Coronary artery (tissue), 2 donors: ENCODE data around the gene PLPPR5.

Experiments
- DNase-seq: peaks from one replicate; pipeline ENCODE4 v3.0.0-alpha.2; 2017; ENCODE audit warnings: low spot score
- H3K27ac ChIP-seq, 2 donors: fragments of 200-600 bp; sonication (generic); one replicate each; pipeline ENCODE4 v1.5.1; 2016 to 2019
- H3K4me3 ChIP-seq: fragments of 200-600 bp; sonication (generic); 2 replicates; pipeline ENCODE4 v1.5.1; 2016; ENCODE audit warnings: mild to moderate bottlenecking, moderate library complexity
- TF ChIP-seq, protein P1 (sequence below): fragments of 200-600 bp; sonication (generic); IDR thresholded peaks from one replicate; pipeline ENCODE4 v1.5.1; 2019; ENCODE audit warnings: antibody characterized with exemption

The PLPPR5 gene

DNA sequence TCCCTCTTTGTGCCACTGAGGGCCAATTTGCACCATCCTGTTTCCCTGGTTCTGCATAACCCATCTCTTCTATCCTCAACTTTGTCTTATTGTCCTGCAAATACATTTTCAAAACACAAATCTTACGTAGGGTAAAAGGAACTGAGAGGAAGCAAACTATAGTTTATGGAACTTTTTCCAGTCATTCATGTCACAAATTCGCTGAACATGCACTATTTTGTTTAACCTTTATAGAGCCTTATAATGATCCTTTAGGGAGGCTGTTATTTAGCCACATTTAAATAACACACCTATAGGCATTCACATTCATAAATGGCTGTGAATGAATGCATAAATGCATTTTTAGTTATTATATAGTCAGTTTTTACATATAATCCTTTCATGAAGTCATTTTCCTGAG, 85.0 kb downstream of the PLPPR5 start:
- Histone ChIP-seq H3K4me3 (no peak overlapping the region), H3K27ac (no peak overlapping the region)
- no peak for DNase-seq
- TF ChIP-seq, protein P1, sequence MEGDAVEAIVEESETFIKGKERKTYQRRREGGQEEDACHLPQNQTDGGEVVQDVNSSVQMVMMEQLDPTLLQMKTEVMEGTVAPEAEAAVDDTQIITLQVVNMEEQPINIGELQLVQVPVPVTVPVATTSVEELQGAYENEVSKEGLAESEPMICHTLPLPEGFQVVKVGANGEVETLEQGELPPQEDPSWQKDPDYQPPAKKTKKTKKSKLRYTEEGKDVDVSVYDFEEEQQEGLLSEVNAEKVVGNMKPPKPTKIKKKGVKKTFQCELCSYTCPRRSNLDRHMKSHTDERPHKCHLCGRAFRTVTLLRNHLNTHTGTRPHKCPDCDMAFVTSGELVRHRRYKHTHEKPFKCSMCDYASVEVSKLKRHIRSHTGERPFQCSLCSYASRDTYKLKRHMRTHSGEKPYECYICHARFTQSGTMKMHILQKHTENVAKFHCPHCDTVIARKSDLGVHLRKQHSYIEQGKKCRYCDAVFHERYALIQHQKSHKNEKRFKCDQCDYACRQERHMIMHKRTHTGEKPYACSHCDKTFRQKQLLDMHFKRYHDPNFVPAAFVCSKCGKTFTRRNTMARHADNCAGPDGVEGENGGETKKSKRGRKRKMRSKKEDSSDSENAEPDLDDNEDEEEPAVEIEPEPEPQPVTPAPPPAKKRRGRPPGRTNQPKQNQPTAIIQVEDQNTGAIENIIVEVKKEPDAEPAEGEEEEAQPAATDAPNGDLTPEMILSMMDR = no peak

DNA sequence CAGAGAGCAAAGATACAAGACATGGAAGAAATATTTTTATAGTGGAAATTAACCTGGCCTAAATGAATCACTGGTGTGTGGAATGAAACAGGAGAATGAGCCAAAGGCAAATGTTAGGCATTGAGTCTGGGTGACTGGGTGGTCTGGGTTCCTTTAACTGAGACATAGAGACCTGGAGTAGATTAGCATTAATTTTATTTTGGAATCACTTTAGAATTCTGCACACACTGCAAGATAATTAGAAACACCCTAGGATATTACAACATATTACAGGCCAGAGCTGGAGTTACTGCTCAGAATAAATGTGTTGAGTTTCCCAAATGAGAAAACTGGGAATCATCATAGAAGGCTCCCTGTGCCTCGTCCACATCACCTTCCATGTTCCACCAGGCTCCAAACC, 85.5 kb downstream of the PLPPR5 start:
- no peak overlapping the region for H3K27ac ChIP-seq
- TF ChIP-seq, protein P1 = no peak
- DNase-seq = no peak
- H3K4me3 ChIP-seq = no peak overlapping the region

DNA sequence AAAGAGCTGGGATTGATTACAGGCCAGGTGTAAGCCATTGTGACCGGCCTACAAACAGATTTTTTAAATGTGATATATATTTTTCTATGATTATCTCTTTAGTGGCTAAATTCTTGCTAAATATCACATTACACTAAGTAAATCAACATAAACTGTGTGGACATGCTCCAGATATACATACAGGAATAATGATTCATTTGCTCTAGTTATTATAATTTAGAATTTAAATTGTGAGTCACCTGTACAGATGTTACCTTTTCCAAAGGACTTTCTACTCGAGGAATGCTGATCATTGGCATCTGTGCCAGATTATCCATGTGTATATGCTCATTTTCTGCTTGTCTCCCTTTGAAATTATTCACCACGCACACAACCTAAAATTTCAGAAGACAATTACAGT, 90.1 kb downstream of the PLPPR5 start:
- Histone ChIP-seq H3K4me3 (no peak overlapping the region), H3K27ac (no peak overlapping the region)
- no peak for DNase-seq
- TF ChIP-seq, protein P1 = no peak

DNA sequence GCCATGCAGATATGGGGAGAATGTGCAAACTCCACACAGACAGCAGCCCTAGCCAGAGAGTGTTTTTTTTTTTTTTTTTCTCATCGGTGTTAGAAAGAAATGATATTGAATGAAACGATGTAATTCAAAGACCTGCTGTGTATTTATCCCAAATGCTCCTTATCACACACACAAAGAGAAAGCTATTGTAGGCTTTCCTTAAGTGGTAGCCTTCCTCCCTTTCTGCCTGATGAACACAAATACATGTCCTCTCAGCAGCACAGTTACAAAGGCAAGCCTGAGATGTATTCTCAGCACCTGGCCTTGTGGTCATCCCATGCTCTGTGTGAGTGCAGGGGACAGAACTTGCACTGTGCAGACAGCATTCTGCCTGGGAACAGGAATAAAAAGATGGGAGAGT, 93.8 kb downstream of the PLPPR5 start:
- TF ChIP-seq, protein P1 = no peak
- DNase-seq = no peak
- no peak overlapping the region for H3K4me3 ChIP-seq
- H3K27ac ChIP-seq = no peak overlapping the region

DNA sequence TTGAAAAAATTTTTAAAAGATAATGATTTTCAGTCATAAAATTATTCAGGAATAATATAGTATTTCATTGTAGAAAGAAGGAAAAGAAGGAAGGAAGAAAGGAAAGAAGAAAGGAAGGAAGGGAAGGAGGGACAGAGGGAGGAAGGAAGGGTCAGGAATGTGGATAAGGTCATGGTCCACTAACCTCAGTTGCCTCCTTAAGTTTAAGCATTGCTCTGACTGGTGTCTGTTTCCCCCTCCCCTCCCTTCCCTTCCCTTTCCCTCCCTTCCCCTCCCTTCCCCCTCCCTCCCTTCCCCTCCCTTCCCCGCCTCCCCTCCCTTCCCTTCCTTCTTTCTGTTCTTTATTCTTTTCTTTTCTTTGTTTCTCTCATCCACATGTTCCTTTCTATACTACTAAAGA, 95.7 kb downstream of the PLPPR5 start:
- Histone ChIP-seq H3K4me3 (no peak overlapping the region), H3K27ac (no peak overlapping the region)
- TF ChIP-seq, protein P1 = no peak
- no peak for DNase-seq

DNA sequence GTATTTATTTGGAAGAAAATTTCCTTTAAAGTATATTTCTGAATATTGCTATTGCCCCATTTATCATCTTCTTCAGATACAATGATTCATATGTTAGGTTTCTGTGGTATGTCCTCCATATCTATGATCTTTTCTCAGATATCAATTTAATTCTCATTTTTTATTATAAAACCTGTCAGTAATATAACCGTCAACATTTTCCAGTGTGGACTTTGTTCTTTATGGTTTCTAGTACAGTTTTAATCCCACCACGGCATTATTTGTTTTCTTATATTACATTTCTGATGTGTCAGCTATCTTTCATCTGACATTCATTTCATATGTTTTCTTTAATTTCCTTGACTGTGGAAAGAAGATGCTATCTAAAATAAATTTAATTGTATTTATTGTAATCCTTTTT, 97.9 kb downstream of the PLPPR5 start:
- H3K27ac ChIP-seq = no peak overlapping the region
- H3K4me3 ChIP-seq = no peak overlapping the region
- TF ChIP-seq, protein P1 = no peak
- no peak for DNase-seq

DNA sequence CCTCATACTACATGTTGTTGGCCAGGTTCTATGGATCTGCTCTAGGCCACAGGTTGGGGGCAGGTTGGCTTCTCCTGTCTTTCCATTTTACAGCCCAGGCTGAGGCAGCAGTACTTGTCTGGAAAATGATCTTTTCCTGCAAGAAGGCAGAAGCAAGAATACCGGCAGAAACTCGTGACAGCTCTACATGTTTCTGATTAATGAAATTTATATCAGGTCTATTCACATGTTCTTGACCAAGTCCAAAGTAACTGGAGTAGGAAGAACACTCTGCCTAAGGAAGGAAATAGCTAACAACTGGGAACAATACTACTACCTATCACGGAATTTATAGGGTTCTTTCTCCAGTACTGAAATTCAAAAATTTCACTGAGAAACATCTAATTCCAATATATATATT, 98.3 kb downstream of the PLPPR5 start:
- no peak overlapping the region for H3K4me3 ChIP-seq
- TF ChIP-seq, protein P1 = no peak
- no peak for DNase-seq
- no peak overlapping the region for H3K27ac ChIP-seq
